Bone marrow (tissue), 2 donors: ENCODE results near the gene NRG2.
A peak's percentile ranks its signal among the peaks of the same experiment; 100 is the strongest.

Experiments
- DNase-seq, 2 donors: peaks; one replicate each; lab custom pipeline; 2025; lab: John Stamatoyannopoulos, UW

The NRG2 gene

GRCh38 chr5:139968547-139969261 is 74.4 kb downstream of the NRG2 start:
- peak; percentile 26 to 41 for DNase-seq

GRCh38 chr5:139967353-139967752 is 75.7 kb downstream of the NRG2 start:
- no peak for DNase-seq

DNA sequence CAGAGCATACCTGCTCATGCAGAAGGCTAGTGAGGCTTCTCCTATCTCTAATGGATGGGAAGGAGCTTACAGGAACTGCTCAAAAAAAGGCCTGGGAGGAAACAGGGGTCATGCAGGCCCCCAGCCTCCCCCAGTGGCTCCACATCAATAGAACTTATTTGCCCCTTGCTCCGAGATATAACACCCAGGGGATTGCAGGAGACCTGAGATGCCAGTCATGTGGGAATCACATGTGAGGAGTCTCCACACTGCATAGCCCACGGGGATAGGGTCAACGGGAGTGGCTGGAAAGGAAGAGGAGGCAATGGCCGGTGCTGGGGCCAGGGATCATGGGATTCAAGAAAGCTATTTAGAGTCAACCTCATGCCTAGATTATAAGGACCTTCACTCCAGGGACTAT is 76.2 kb downstream of the NRG2 start:
- DNase-seq: no peak

- DNase-seq: no peak
Measured at GRCh38 chr5:139964994-139965565, 78.0 kb downstream of the NRG2 start.

DNA sequence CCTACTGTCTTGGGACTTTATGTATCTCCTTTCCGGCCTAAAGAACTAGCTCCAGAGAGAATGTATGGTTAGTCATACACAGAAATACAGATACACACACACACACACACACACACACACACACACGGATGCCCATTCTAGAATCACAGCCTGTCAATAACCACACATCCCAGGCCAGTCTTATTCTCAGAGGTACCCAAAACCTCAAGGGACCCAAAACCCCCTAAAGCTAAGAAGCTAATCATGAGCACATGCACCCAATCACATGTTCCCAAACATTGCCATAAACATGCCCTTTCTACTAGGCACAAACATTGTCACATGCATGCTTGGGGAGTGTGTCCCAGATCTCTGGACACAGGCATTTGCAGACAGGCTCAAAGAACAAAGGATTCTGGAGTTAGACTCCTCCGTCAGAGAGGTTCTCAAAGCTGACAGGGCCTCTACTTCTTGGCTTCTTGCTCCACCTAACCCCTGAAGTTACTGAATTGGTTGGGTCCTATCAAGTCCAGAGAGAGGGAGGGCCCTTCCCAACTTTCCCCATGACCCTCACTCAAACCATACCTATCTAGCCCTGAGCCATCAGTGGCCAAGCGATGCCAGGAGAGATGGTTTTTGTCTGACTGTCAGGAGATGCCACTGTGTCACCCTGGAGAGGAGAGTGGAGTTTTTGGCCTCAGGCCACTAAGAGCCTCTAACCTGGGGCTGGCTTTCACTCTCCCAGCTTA is 78.7 kb downstream of the NRG2 start:
- DNase-seq: no peak

- DNase-seq: no peak
Measured at GRCh38 chr5:139962445-139962844, 80.7 kb downstream of the NRG2 start.

- no peak for DNase-seq
Measured at GRCh38 chr5:139961435-139962157, 81.5 kb downstream of the NRG2 start.

GRCh38 chr5:139960723-139961383 is 82.2 kb downstream of the NRG2 start:
- no peak for DNase-seq

GRCh38 chr5:139958432-139959148 is 84.5 kb downstream of the NRG2 start:
- no peak for DNase-seq

- no peak for DNase-seq
Measured at GRCh38 chr5:139956342-139956741, 86.8 kb downstream of the NRG2 start.

DNA sequence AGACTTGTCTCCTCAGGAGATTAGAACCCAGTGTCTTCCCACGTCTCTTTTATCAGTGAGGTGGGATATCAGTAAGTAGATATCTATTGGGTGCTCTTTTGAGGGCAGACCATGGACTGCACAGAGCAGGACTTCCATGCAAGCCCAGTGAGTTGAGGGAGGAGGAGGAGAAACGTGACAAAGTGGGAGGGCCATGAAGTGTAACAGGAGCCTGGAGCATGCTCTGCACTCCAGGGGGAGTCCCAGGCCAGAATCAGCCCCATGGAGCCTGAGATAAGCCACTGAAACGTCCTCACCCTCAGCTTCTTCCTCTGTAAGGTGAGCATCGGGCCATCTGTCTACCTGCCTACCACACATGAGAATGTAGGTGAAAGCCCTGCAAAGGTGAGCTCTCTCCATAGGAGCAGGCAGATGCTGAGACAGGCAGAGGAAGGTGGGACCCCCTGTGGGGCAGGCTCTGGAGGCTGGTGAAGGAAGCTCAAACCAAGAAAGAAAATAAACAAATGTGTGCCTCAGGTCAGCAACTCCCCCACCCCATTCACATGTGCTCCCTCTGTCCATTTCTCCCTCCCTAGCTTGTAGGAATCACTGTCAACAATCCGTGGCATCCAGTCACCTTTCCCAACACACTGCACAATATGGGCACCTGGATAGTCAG is 87.4 kb downstream of the NRG2 start:
- no peak for DNase-seq

DNA sequence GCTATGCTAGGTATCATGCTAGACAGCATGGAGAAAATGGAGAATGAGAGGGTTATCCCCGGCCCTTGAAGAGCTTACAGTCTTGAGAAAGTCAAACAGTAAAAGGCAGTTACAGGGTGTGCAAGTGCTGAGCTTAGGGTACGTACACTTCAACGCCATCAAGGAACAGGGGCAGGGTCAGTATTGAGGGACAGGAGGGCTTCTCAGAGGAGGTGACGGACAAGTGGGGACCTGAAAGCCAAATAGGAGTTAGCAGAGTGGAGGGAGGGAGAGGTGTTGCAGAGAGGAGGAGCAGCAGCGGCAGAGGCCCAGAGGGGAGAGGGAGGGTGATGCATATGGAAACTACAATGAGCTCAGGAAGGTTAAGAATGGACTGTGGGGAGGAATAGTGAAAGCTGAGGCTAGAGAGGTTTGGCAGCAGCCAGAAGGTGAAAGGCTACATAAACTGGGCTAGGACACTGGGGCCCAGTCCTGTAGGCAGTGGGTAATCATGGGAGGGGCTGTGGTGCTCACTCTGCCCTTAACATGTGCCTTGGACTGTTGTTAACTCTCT is 88.0 kb downstream of the NRG2 start:
- DNase-seq: no peak

- DNase-seq: no peak
Measured at GRCh38 chr5:139954462-139954861, 88.6 kb downstream of the NRG2 start.

DNA sequence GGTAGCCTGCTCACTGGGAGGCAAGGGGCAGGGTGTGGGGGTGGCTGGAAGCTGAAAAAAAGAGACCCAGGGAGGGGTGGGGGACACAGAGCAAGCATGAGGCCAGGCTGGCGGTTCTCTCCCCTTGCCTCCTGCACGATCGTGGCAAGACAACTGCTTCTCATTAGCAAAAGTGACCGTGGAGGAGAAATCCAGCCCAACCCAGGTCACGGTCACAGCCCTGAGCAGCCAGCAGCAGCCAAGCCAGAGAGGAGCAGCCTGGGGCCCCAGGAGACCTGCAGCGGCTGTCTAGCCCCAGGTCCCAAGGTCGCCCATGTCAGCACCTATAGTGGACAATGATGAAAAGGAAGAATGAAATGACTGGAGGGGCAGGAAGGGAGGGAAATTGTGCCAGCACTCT is 89.1 kb downstream of the NRG2 start:
- DNase-seq: no peak

DNA sequence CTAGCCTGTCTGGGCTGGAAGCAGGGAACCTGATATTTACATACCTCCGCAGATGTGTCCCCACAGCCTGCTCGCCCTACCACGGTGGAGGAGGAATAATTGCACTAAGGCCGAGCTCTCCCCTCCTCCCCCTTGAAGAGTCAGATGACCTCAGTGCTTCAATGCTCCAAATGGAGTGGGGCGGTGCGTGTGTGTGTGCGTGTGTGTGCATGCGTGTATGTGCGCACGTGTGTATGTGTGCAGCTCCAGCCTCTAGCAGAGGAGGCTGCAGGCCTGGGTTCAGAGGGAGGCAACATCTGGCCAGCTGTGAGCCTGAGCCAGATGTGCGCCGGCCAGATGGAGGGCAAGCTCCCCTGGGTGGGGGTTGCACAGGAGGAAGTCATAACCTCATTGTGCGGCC is 90.5 kb downstream of the NRG2 start:
- no peak for DNase-seq

DNA sequence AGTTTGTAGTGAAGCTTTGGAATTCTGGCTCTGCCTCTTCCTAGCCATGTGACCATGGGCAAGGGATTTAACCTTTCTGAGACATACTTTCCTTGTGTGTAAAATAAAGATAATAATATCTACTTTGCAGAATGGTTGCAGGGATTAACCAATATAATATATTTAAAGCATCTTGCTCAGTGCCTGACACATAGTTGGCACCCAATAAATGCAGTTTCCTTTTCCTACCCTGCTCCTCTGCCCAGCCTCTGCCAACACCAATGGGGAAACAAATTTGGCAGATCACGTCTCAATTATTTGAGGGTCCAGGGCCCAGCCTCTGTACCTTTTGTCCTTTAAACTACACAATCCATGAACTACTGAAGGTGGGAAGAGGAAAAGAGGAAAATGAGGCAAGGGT is 91.1 kb downstream of the NRG2 start:
- no peak for DNase-seq

- no peak for DNase-seq
Measured at GRCh38 chr5:139951296-139951924, 91.7 kb downstream of the NRG2 start.

GRCh38 chr5:139950436-139950835 is 92.7 kb downstream of the NRG2 start:
- no peak for DNase-seq

GRCh38 chr5:139949710-139950109 is 93.4 kb downstream of the NRG2 start:
- no peak for DNase-seq

GRCh38 chr5:139947727-139948126 is 95.4 kb downstream of the NRG2 start:
- DNase-seq: no peak
